Measurements from ENCODE around the gene THSD4.

THSD4 gene

DNA sequence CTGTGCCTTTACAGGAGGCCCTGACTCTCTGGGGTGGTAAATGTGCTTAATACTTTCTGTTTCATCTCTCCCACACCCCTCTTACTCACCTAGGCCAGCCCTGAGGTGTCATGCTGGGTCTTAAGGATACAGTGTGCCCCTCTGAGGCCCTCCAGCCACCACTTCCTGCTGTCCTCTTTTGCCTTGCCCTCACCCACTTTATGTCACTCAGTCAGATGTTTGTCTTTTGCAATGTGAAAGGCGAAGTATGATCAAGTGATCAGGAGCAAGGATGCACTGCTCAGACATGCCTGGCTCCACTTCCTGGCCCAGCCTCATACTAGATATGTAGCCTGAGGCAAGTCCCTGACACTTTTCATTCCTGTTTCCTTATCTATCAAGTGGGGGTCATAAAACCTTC lies 356.1 kb downstream of the THSD4 start:
- Histone ChIP-seq H3K9me3 (ENCODE audit: insufficient read depth, low read depth, low read length) (no peaks in the 10 kb centered on the region), H3K4me1 (ENCODE audit: insufficient read depth, low read length, poor library complexity, severe bottlenecking) (peaks cover 4% of the 10 kb centered on the region), H3K27me3 (ENCODE audit: insufficient read depth, low read length, poor library complexity, severe bottlenecking) (no peaks in the 10 kb centered on the region), H3K79me2 (ENCODE audit: insufficient read depth, low read length) (no peaks in the 10 kb centered on the region), H3K36me3 (ENCODE audit: insufficient read depth, low read length) (no peaks in the 10 kb centered on the region), H3K9me2 (replicated peaks; ENCODE audit: low read depth, low read length) (no peaks in the 10 kb centered on the region), H3K9ac (ENCODE audit: low read depth, low read length, poor library complexity, severe bottlenecking) (no peak overlapping the region), H4K20me1 (ENCODE audit: insufficient read depth, low read length, poor library complexity, severe bottlenecking) (no peaks in the 10 kb centered on the region), H2AFZ (ENCODE audit: low read length) (peak overlapping the region; percentile 22; the same call in 1 of the 2 replicates), H3F3A (ENCODE audit: low read depth) (no peaks in the 10 kb centered on the region), H3K4me2 (ENCODE audit: low read depth, low read length, poor library complexity, severe bottlenecking) (no peak overlapping the region), H3K4me3 (ENCODE audit: low read length, poor library complexity, severe bottlenecking) (no peak overlapping the region)
- TF ChIP-seq EZH2phosphoT487 (IDR thresholded peaks at IDR 0.05; ENCODE audit: borderline replicate concordance) = no peak

DNA sequence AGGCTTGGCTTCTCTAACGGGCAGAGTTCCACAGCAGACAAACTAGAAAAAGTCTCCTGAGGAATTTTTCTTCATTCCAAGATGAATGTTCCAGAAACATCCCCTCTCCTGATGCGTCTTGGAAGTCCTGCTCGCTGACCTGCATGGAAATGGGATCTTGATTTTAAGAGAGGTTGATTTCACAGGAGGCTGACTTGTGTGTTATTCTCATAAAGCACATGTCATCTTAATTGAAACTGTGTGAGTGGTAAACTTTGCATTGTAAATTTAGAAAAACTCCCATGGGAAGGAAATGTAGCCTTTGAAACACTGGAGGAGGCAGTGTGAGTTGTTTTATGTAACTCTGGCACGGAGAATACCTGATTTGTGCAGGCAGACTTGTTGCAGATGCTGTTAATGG lies 357.3 kb downstream of the THSD4 start:
- Histone ChIP-seq H3K4me1 (ENCODE audit: insufficient read depth, low read length, poor library complexity, severe bottlenecking) (peaks cover 4% of the 10 kb centered on the region), H3K36me3 (ENCODE audit: insufficient read depth, low read length) (no peaks in the 10 kb centered on the region), H3K4me2 (ENCODE audit: low read depth, low read length, poor library complexity, severe bottlenecking) (no peak overlapping the region), H3K27me3 (ENCODE audit: insufficient read depth, low read length, poor library complexity, severe bottlenecking) (no peaks in the 10 kb centered on the region), H3K79me2 (ENCODE audit: insufficient read depth, low read length) (no peaks in the 10 kb centered on the region), H3F3A (ENCODE audit: low read depth) (no peaks in the 10 kb centered on the region), H3K4me3 (ENCODE audit: low read length, poor library complexity, severe bottlenecking) (no peak overlapping the region), H3K9ac (ENCODE audit: low read depth, low read length, poor library complexity, severe bottlenecking) (no peak overlapping the region), H3K9me2 (replicated peaks; ENCODE audit: low read depth, low read length) (no peaks in the 10 kb centered on the region), H2AFZ (ENCODE audit: low read length) (no peak overlapping the region), H4K20me1 (ENCODE audit: insufficient read depth, low read length, poor library complexity, severe bottlenecking) (no peaks in the 10 kb centered on the region), H3K9me3 (ENCODE audit: insufficient read depth, low read depth, low read length) (no peaks in the 10 kb centered on the region)
- no peak for TF ChIP-seq EZH2phosphoT487 (IDR thresholded peaks at IDR 0.05; ENCODE audit: borderline replicate concordance)
- TF ChIP-seq, protein P1, sequence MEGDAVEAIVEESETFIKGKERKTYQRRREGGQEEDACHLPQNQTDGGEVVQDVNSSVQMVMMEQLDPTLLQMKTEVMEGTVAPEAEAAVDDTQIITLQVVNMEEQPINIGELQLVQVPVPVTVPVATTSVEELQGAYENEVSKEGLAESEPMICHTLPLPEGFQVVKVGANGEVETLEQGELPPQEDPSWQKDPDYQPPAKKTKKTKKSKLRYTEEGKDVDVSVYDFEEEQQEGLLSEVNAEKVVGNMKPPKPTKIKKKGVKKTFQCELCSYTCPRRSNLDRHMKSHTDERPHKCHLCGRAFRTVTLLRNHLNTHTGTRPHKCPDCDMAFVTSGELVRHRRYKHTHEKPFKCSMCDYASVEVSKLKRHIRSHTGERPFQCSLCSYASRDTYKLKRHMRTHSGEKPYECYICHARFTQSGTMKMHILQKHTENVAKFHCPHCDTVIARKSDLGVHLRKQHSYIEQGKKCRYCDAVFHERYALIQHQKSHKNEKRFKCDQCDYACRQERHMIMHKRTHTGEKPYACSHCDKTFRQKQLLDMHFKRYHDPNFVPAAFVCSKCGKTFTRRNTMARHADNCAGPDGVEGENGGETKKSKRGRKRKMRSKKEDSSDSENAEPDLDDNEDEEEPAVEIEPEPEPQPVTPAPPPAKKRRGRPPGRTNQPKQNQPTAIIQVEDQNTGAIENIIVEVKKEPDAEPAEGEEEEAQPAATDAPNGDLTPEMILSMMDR (conservative IDR thresholded peaks at IDR 0.05; ENCODE audit: low read length) = no peak

DNA sequence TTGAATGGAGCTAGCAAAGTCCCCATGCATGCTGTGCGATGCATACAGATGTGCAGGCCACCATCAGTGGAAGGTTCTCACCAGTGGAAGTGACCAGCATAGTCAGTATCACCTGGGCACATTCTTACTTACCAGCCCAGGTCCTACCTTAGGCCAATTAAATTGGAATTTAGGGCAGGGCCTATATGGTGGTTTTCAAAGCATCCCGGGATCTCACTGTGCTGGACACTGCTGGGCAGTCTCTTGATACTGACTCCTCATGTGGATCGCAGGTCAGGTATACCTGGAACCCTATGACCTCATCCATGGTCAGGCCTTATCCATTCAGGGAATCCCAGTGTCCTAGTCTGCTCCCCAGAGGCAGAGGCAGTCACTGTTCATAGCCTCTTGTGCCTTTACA lies 358.5 kb downstream of the THSD4 start:
- Histone ChIP-seq H3K79me2 (ENCODE audit: insufficient read depth, low read length) (no peaks in the 10 kb centered on the region), H3K4me2 (ENCODE audit: low read depth, low read length, poor library complexity, severe bottlenecking) (no peak overlapping the region), H3K36me3 (ENCODE audit: insufficient read depth, low read length) (no peaks in the 10 kb centered on the region), H3K4me3 (ENCODE audit: low read length, poor library complexity, severe bottlenecking) (no peak overlapping the region), H4K20me1 (ENCODE audit: insufficient read depth, low read length, poor library complexity, severe bottlenecking) (no peaks in the 10 kb centered on the region), H3K4me1 (ENCODE audit: insufficient read depth, low read length, poor library complexity, severe bottlenecking) (peaks cover 4% of the 10 kb centered on the region), H3K27me3 (ENCODE audit: insufficient read depth, low read length, poor library complexity, severe bottlenecking) (no peaks in the 10 kb centered on the region), H2AFZ (ENCODE audit: low read length) (no peak overlapping the region), H3F3A (ENCODE audit: low read depth) (no peaks in the 10 kb centered on the region), H3K9ac (ENCODE audit: low read depth, low read length, poor library complexity, severe bottlenecking) (no peak overlapping the region), H3K9me2 (replicated peaks; ENCODE audit: low read depth, low read length) (no peaks in the 10 kb centered on the region), H3K9me3 (ENCODE audit: insufficient read depth, low read depth, low read length) (no peaks in the 10 kb centered on the region)
- TF ChIP-seq, protein P1 (conservative IDR thresholded peaks at IDR 0.05; ENCODE audit: low read length) = no peak
- no peak for TF ChIP-seq EZH2phosphoT487 (IDR thresholded peaks at IDR 0.05; ENCODE audit: borderline replicate concordance)

DNA sequence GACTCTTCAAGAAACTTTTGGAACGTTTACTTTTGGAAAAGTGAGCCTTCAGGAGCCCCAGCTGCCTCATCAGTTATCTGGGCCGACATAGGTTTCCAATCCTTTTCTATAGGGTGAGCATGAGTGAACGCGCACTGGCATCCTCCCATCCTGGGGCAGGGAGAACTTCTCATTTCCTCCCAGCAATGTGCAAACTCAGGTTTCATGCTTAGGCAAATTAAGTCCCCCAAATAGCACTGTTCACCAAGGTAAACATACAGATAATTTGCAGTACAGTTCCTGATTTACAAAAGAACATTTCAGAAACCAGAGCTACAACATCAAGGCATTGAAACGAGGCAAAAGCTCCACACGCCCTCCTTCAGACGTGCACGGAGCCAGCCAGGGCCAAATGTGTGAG lies 361.6 kb downstream of the THSD4 start:
- no peaks in the 10 kb centered on the region for H3K4me1 ChIP-seq (ENCODE audit: insufficient read depth, low read length, poor library complexity, severe bottlenecking)
- TF ChIP-seq, protein P1 (conservative IDR thresholded peaks at IDR 0.05; ENCODE audit: low read length) = no peak
- TF ChIP-seq EZH2phosphoT487 (IDR thresholded peaks at IDR 0.05; ENCODE audit: borderline replicate concordance) = no peak
- H4K20me1 ChIP-seq (ENCODE audit: insufficient read depth, low read length, poor library complexity, severe bottlenecking) = no peaks in the 10 kb centered on the region
- H3K4me2 ChIP-seq (ENCODE audit: low read depth, low read length, poor library complexity, severe bottlenecking) = no peak overlapping the region
- H3F3A ChIP-seq (ENCODE audit: low read depth) = no peaks in the 10 kb centered on the region
- no peaks in the 10 kb centered on the region for H3K36me3 ChIP-seq (ENCODE audit: insufficient read depth, low read length)
- no peaks in the 10 kb centered on the region for H3K79me2 ChIP-seq (ENCODE audit: insufficient read depth, low read length)
- no peak overlapping the region for H3K9ac ChIP-seq (ENCODE audit: low read depth, low read length, poor library complexity, severe bottlenecking)
- H3K9me2 ChIP-seq (replicated peaks; ENCODE audit: low read depth, low read length) = no peaks in the 10 kb centered on the region
- H3K9me3 ChIP-seq (ENCODE audit: insufficient read depth, low read depth, low read length) = no peaks in the 10 kb centered on the region
- H3K4me3 ChIP-seq (ENCODE audit: low read length, poor library complexity, severe bottlenecking) = no peak overlapping the region
- no peaks in the 10 kb centered on the region for H3K27me3 ChIP-seq (ENCODE audit: insufficient read depth, low read length, poor library complexity, severe bottlenecking)
- no peak overlapping the region for H2AFZ ChIP-seq (ENCODE audit: low read length)

All from Loucy (cell line).